ENCODE results near the gene SLC25A6.

GRCh38 chrX:1387141-1387776 lies 4.7 kb downstream of the SLC25A6 start:
- TF ChIP-seq POLR2A (IDR thresholded peaks at IDR 0.05) (no peak), EP300 (IDR thresholded peaks at IDR 0.05) (no peak)
- TF ChIP-seq, protein P1, sequence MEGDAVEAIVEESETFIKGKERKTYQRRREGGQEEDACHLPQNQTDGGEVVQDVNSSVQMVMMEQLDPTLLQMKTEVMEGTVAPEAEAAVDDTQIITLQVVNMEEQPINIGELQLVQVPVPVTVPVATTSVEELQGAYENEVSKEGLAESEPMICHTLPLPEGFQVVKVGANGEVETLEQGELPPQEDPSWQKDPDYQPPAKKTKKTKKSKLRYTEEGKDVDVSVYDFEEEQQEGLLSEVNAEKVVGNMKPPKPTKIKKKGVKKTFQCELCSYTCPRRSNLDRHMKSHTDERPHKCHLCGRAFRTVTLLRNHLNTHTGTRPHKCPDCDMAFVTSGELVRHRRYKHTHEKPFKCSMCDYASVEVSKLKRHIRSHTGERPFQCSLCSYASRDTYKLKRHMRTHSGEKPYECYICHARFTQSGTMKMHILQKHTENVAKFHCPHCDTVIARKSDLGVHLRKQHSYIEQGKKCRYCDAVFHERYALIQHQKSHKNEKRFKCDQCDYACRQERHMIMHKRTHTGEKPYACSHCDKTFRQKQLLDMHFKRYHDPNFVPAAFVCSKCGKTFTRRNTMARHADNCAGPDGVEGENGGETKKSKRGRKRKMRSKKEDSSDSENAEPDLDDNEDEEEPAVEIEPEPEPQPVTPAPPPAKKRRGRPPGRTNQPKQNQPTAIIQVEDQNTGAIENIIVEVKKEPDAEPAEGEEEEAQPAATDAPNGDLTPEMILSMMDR (IDR thresholded peaks at IDR 0.05) = no peak

Measured in tibial nerve (tissue), 4 donors.